GM10248 (cell line): ENCODE measurements around the gene PRICKLE4.

Experiments
- CTCF ChIA-PET: fragments of 300-600 bp; sonication (Branson Sonifier 250); formaldehyde crosslinking; extraction: SDS; loops from one replicate; lab custom pipeline; 2021; ENCODE audit warnings: antibody characterized with exemption; lab: Yijun Ruan, JAX
- POLR2A ChIA-PET: fragments of 350-650 bp; sonication (Branson Sonifier 250); formaldehyde crosslinking; extraction: SDS; loops from one replicate; lab custom pipeline; 2020; ENCODE audit warnings: antibody characterized with exemption; lab: Yijun Ruan, JAX
- DNase-seq: peaks from one replicate; pipeline ENCODE4 v3.0.0; 2012; ENCODE audit errors: extremely low spot score
- TF ChIP-seq, protein P1 (sequence below): IDR thresholded peaks from 2 replicates; pipeline ENCODE4 v1.5.1; 2012; ENCODE audit warnings: mild to moderate bottlenecking, low read depth; ENCODE audit errors: extremely low read depth, missing control alignments, control extremely low read depth

Gene PRICKLE4

DNA sequence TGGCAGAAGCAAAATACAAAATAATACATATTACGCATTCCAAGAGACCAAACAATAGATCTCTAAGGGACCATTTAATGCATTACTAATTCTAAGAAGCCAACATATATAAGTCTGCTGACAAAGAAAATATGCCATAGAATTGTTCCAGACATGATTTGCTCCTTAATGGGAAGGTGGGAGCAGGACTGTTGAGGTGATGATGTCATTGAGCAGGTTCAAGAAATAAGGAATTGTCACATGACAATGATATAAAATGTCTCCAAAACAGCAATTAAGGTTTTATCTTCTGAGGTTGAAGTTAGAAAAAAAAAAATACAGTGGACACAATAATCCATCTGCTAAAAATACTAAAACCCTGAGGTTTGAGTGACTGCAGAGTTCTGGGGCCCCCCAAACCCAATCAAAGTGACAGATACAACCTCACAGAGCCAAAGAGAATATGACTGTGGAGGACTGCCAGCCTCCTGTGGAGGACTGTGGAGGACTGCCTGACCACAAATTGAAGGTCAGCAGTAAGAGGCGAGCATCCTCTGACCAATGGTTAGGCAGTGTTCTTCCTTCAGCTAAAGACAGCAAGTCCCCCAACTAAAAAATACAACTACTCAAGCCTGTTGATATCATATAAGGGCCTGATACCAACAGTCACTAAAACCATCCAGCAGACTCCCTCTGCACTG is 45.9 kb downstream of the PRICKLE4 start:
- TF ChIP-seq, protein P1, sequence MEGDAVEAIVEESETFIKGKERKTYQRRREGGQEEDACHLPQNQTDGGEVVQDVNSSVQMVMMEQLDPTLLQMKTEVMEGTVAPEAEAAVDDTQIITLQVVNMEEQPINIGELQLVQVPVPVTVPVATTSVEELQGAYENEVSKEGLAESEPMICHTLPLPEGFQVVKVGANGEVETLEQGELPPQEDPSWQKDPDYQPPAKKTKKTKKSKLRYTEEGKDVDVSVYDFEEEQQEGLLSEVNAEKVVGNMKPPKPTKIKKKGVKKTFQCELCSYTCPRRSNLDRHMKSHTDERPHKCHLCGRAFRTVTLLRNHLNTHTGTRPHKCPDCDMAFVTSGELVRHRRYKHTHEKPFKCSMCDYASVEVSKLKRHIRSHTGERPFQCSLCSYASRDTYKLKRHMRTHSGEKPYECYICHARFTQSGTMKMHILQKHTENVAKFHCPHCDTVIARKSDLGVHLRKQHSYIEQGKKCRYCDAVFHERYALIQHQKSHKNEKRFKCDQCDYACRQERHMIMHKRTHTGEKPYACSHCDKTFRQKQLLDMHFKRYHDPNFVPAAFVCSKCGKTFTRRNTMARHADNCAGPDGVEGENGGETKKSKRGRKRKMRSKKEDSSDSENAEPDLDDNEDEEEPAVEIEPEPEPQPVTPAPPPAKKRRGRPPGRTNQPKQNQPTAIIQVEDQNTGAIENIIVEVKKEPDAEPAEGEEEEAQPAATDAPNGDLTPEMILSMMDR = no peak
- no peak for DNase-seq
- ChIA-PET CTCF (interaction anchor here (1.2 to 1.4 kb wide), 2 partner anchors 21 to 39 kb away, joined by 3 read pairs; partner anchors contain the start of gene TOMM6), POLR2A (no interaction called here)

DNA sequence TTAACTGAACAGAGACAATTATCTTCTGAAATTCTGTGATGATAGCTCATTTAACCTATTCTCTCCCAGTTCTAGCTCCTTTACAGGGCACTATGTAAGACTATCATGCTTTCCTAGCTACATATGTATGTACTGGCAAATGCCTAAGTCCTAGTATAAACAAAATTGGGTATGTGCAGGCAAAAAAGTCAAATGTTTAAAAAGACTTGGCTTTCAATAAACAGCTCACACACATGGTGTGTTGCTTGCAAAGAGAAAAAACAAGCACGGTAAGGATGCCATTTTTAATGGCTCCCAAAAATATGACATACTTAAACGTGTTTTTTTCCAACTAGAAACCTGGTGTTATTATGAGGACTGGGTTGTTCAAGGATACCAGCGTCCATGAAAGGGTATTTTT is 51.7 kb downstream of the PRICKLE4 start:
- ChIA-PET POLR2A (no interaction called here), CTCF (interaction anchor here (1.0 to 3.5 kb wide), 8 partner anchors 10 to 218 kb away, joined by 3 to 14 read pairs (median 4); partner anchors contain the start of genes TAF8 and TOMM6)

DNA sequence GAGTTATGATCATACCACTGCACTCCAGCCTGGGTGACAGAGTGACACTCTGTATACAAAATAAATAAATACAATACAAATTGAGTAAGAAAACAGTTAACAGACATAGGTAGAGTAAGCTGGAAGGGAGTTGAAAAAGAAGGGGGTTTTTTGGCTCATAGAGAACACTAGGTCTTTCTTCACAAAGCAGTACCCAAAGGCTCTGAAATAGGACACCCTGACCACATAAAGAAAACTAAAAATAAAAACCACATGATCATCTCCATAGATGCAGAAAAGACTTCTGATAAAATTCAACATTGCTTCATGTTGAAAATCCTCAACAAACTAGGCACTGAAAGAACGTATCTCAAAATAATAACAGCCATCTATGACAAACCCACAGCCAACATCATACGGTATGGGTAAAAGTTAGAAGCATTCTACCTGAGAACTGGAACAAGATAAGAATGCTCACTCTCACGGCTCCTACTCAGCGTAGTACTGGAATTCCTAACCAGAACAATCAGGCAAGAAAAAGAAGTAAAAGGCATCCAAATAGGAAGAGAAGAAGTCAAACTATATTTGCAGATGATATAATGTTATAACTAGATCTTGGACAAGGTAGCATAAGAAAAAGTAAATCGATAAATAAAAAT is 55.6 kb downstream of the PRICKLE4 start:
- POLR2A ChIA-PET = no interaction called here

More for the DNA sequence above, 51.7 kb downstream of the PRICKLE4 start:
- TF ChIP-seq, protein P1 = no peak
- no peak for DNase-seq

DNA sequence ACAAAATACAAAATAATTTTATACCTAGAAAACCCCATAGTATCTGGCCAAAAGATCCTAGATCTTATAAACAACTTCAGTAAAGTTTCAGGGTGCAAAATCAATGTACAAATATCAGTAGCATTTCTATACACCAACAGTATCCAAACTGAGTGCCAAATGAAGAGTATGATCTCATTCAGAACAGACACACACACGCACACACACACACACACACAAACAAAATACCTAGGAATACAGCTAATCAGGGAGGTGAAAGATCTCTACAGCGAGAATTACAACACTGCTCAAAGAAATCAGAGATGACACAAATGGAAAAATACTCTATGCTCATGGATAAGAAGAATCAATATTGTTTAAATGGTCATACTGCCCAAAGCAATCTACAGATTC is 56.1 kb downstream of the PRICKLE4 start:
- CTCF ChIA-PET = interaction anchor here (1.5 to 3.1 kb wide), 2 partner anchors 11 to 711 kb away, joined by 3 to 13 read pairs; no protein-coding TSS in a partner anchor
- DNase-seq = no peak
- POLR2A ChIA-PET = no interaction called here
- TF ChIP-seq, protein P1 = no peak

More for the DNA sequence above, 55.6 kb downstream of the PRICKLE4 start:
- no peak for DNase-seq
- CTCF ChIA-PET = interaction anchor here (3.1 kb wide), 1 partner anchor 11 kb away, joined by 13 read pairs; no protein-coding TSS in a partner anchor
- TF ChIP-seq, protein P1 = no peak
